Lung (tissue), 12 donors: ENCODE results near the gene CLGN. TPM values are rescaled to one million over a fixed set of nuclear protein-coding genes. Genes with fewer than 3 reads are reported as not detected.
A peak's percentile ranks its signal among the peaks of the same experiment; 100 is the strongest.

Experiments
- ATAC-seq: fragments of 200-7000 bp; cut with Tn5 transposase; one replicate; pipeline ENCODE4 v1.9.1; 2020; ENCODE audit warnings: moderate number of reproducible peaks; ENCODE audit not compliant: insufficient read depth, low FRiP score
- DNase-seq, 3 donors: peaks; one replicate each; pipeline ENCODE4 v3.0.0-alpha.2; 2013 to 2017
- H3K27ac ChIP-seq, 2 donors: one replicate each; pipeline ENCODE4 v1.5.1; 2013; ENCODE audit warnings: mild to moderate bottlenecking in 2 of 2, moderate library complexity in 2 of 2, control low read depth in 1 of 2, inconsistent platforms in 1 of 2, low read depth in 1 of 2, low read length in 1 of 2
- H3K27me3 ChIP-seq, 3 donors: one replicate each; pipeline ENCODE4 v1.5.1; 2013; ENCODE audit warnings: low read length in 2 of 3; ENCODE audit not compliant: control insufficient read depth in 3 of 3, insufficient read depth in 3 of 3
- H3K36me3 ChIP-seq, 4 donors: one replicate each; pipeline ENCODE4 v1.5.1; 2013; ENCODE audit warnings: low read length in 4 of 4, mild to moderate bottlenecking in 1 of 4, moderate library complexity in 1 of 4; ENCODE audit not compliant: control insufficient read depth in 4 of 4, insufficient read depth in 4 of 4
- H3K4me1 ChIP-seq, 5 donors: one replicate each; pipeline ENCODE4 v1.5.1; 2013; ENCODE audit warnings: low read length in 5 of 5, mild to moderate bottlenecking in 2 of 5, moderate library complexity in 1 of 5; ENCODE audit not compliant: control insufficient read depth in 5 of 5, insufficient read depth in 5 of 5
- H3K4me3 ChIP-seq: one replicate; pipeline ENCODE4 v1.5.1; 2013; ENCODE audit warnings: mild to moderate bottlenecking, control low read depth, moderate library complexity
- H3K9ac ChIP-seq, 2 donors: one replicate each; pipeline ENCODE4 v1.5.1; 2013; ENCODE audit warnings: low read length in 2 of 2, control low read depth in 1 of 2; ENCODE audit not compliant: insufficient read depth in 1 of 2
- H3K9me3 ChIP-seq, 4 donors: one replicate each; pipeline ENCODE4 v1.5.1; 2013; ENCODE audit warnings: low read length in 3 of 4, mild to moderate bottlenecking in 1 of 4, moderate library complexity in 1 of 4; ENCODE audit not compliant: control insufficient read depth in 4 of 4, insufficient read depth in 3 of 4
- CTCF ChIP-seq: IDR thresholded peaks from 2 replicates; pipeline ENCODE4 v1.5.1; 2012; ENCODE audit warnings: mild to moderate bottlenecking; ENCODE audit errors: control extremely low read depth, extremely low read depth
- WGBS, 2 donors: extraction: QIAGEN DNeasy Blood & Tissue Kit; methylation state at CpG; one replicate each; pipeline ENCODE4 v1.1.7; 2013; 5-methylcytosine and 5-hydroxymethylcytosine counted together
- polyA plus RNA-seq, 2 donors: library from polyadenylated mRNA; stranded (reverse); fragments of 200-250 nt; gene quantifications; one replicate each; pipeline ENCODE4 v1.2.1, GENCODE V29; 2013
- total RNA-seq, 2 donors: library from RNA; depleted of rRNA in 1 of 2; stranded (reverse); fragments of >200 nt in 1 of 2; gene quantifications; one replicate each; pipeline ENCODE4 v1.2.1, GENCODE V29; 2014 to 2021
- donor health status: control.
- donor health status: control.
- donor health status: Bipolar disorder and iron deficiency.
- donor health status: healthy.
- donor health status: DM: yes; HTN: yes; CAD: no.

The CLGN gene
- total and polyA plus RNA-seq, 4 donors, result 0.87 to 3.4 (median 2.1) TPM

- ATAC-seq (no peak), DNase-seq (no peak)
- no peak overlapping the region for H3K27ac ChIP-seq
- peaks cover 0 to under 1% (median 0%) of the 10 kb centered on the region in 5 donors for H3K4me1 ChIP-seq
- TF ChIP-seq CTCF, result no peak
- H3K9me3 ChIP-seq, result no peaks in the 10 kb centered on the region
- no peaks in the 10 kb centered on the region for H3K27me3 ChIP-seq
- H3K36me3 ChIP-seq, result peaks cover 0 to 4% (median 2%) of the 10 kb centered on the region in 4 donors
- no peak overlapping the region for H3K4me3 ChIP-seq
- 89 to 92% methylated on average over 1 of the region's 1 CpG for WGBS, 2 donors
- H3K9ac ChIP-seq, result no peak overlapping the region
These were observed 39.4 kb downstream of the CLGN start for GRCh38 chr4:140388015-140388414.

GRCh38 chr4:140382732-140383131 lies 44.7 kb downstream of the CLGN start:
- no peak for ATAC-seq
- no peak for TF ChIP-seq CTCF
- no peak for DNase-seq

DNA sequence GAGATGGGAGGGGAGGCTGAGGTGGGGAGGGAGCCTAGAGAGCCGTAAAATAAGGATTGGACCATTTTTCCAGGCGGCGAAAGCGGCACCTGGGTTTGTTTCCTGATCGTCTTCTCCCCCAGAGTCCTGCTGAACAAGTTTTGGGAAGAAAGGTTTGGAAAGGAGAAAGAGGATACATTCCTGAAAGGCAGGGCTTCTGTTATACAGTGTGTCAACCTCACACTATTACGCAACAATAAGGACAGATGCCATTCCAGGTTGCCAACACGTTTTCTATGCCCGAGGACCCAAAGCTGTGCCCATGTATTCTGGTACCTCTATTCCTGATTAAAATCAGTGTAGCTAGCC lies 53.3 kb downstream of the CLGN start:
- Histone ChIP-seq H3K27ac (peak overlapping the region; percentile 89 to 93), H3K4me3 (peak overlapping the region; percentile 79), H3K27me3 (no peaks in the 10 kb centered on the region), H3K36me3 (no peaks in the 10 kb centered on the region), H3K9ac (peak overlapping the region; percentile 88 to 90), H3K9me3 (no peaks in the 10 kb centered on the region), H3K4me1 (peaks cover 0 to 21% (median 8%) of the 10 kb centered on the region in 5 donors)
- WGBS, 2 donors, result 9 to 10% methylated on average over 8 of the region's 8 CpGs
- TF ChIP-seq CTCF, result no peak
- DNase-seq (no peak), ATAC-seq (no peak)

More at GRCh38 chr4:140382732-140383131, 44.7 kb downstream of the CLGN start:
- peaks cover 0 to 8% (median 3%) of the 10 kb centered on the region in 4 donors for H3K36me3 ChIP-seq
- H3K4me3 ChIP-seq, result no peak overlapping the region
- no peak overlapping the region for H3K9ac ChIP-seq
- no peak overlapping the region for H3K27ac ChIP-seq
- H3K4me1 ChIP-seq, result peaks cover 0 to 4% (median 0%) of the 10 kb centered on the region in 5 donors
- no peaks in the 10 kb centered on the region for H3K9me3 ChIP-seq
- no peaks in the 10 kb centered on the region for H3K27me3 ChIP-seq

- H3K4me1 ChIP-seq, result peaks cover 0 to 21% (median 8%) of the 10 kb centered on the region in 5 donors
- WGBS, 2 donors, result 0 to 1% methylated on average over 54 to 63 of the region's 63 CpGs
- H3K4me3 ChIP-seq, result peak within 1 kb of the TSS; percentile 79
- peak within 1 kb of the TSS; percentile 88 to 92 for H3K9ac ChIP-seq
- no peak for TF ChIP-seq CTCF
- DNase-seq (peak; percentile 99 to 100 (median 100)), ATAC-seq (peak; percentile 97)
- H3K27me3 ChIP-seq, result no peaks in the 10 kb centered on the region
- H3K27ac ChIP-seq, result peak within 1 kb of the TSS; percentile 89 to 93
- no peaks in the 10 kb centered on the region for H3K36me3 ChIP-seq
- no peaks in the 10 kb centered on the region for H3K9me3 ChIP-seq
These were observed 53.9 kb downstream of the CLGN start, which contains the start of gene SCOC for GRCh38 chr4:140373328-140374129. Gene SCOC (plus strand): TSS chr4:140373646. CDS start chr4:140379171, 5,525 bp downstream.
